ENCODE results near the gene EFEMP2. TPM values are rescaled to one million over a fixed set of nuclear protein-coding genes. Genes with fewer than 3 reads are reported as not detected.

Gene EFEMP2
- total RNA-seq, 1 experiment from 2014 or later: 23.7 TPM

GRCh38 chr11:65816696-65817095 lies 55.9 kb downstream of the EFEMP2 start:
- no peaks in the 10 kb centered on the region for H3K27me3 ChIP-seq (ENCODE audit: control insufficient read depth, insufficient read depth, low read length)
- TSS peak; percentile 65 for BruUV-seq (replicated peaks)
- ATAC-seq (no peak), DNase-seq (ENCODE audit: low read depth, low spot score) (no peak)
- H3K27ac ChIP-seq (ENCODE audit: low read length): peak overlapping the region; percentile 80; the same call in 1 of the 2 replicates
- H3K36me3 ChIP-seq (ENCODE audit: control insufficient read depth, insufficient read depth, low read length): no peaks in the 10 kb centered on the region
- intact Hi-C loops (cut with micrococcal nuclease; ENCODE audit: unreplicated experiment) (loop anchor here (5.0 kb wide), 2 partner anchors 34 to 104 kb away; partner anchors contain the start of genes AP5B1 and KAT5), in situ Hi-C loops (cut with HindIII; ENCODE audit: low pct_unique_long_range_greater_than_20kb, low sequenced_read_pairs) (no loop called here)
- H3K9me3 ChIP-seq (ENCODE audit: control insufficient read depth, insufficient read depth, low read depth, low read length): no peaks in the 10 kb centered on the region
- H3K4me1 ChIP-seq (ENCODE audit: control insufficient read depth, insufficient read depth, low read length): 0 out of 2 replicates have a peak, but pooled peaks cover 3% of the 10 kb centered on the region
- POLR2A ChIA-PET: interaction anchor here (0.7 to 0.9 kb wide), 2 partner anchors 20 to 107 kb away, joined by 3 to 4 read pairs; no protein-coding TSS in a partner anchor
- CTCF ChIA-PET: interaction anchor here (0.9 to 2.3 kb wide), 4 partner anchors 37 to 109 kb away, joined by 4 to 24 read pairs (median 11); partner anchors contain the start of genes AP5B1 and KAT5
- no peak for TF ChIP-seq TCF7L2 (IDR thresholded peaks at IDR 0.05; ENCODE audit: low read depth, low read length)
- TF ChIP-seq SIN3A (IDR thresholded peaks at IDR 0.05; ENCODE audit: borderline replicate concordance, insufficient read depth, low read depth, low read length): no peak
- H3K4me3 ChIP-seq (ENCODE audit: low read depth in 2 of 2, low read length in 2 of 2): no peak overlapping the region; a peak in 1 of 4 replicates

Other genes with a start within 250 kb of the EFEMP2 start
- gene SIPA1, start 234.7 kb downstream of the EFEMP2 start, total RNA-seq (2021; ENCODE audit: unreplicated experiment): 86.9 TPM
- gene RELA, start 209.9 kb downstream of the EFEMP2 start, total RNA-seq (2021; ENCODE audit: unreplicated experiment): 141 TPM
- gene KAT5, start 160.5 kb downstream of the EFEMP2 start, total RNA-seq (2021; ENCODE audit: unreplicated experiment): 84.2 TPM
- 107 TPM for gene RNASEH2C, start 152.0 kb downstream of the EFEMP2 start, total RNA-seq (2021; ENCODE audit: unreplicated experiment)
- 35.0 TPM for gene AP5B1, start 91.8 kb downstream of the EFEMP2 start, total RNA-seq (2021; ENCODE audit: unreplicated experiment)
- 0.23 TPM for gene OVOL1, start 85.7 kb downstream of the EFEMP2 start, total RNA-seq (2021; ENCODE audit: unreplicated experiment)
- gene SNX32, start 38.8 kb downstream of the EFEMP2 start, total RNA-seq (2021; ENCODE audit: unreplicated experiment): not detected
- 1,911 TPM for gene CFL1, start 14.6 kb downstream of the EFEMP2 start, total RNA-seq (2021; ENCODE audit: unreplicated experiment)
- gene MUS81, start 12.4 kb downstream of the EFEMP2 start, total RNA-seq (2021; ENCODE audit: unreplicated experiment): 140 TPM
- not detected for gene CTSW, start 7.0 kb upstream of the EFEMP2 start, total RNA-seq (2021; ENCODE audit: unreplicated experiment)
- 105 TPM for gene FIBP, start 15.7 kb upstream of the EFEMP2 start, total RNA-seq (2021; ENCODE audit: unreplicated experiment)
- gene CCDC85B, start 17.9 kb upstream of the EFEMP2 start, total RNA-seq (2021; ENCODE audit: unreplicated experiment): 85.4 TPM
- 186 TPM for gene FOSL1, start 27.6 kb upstream of the EFEMP2 start, total RNA-seq (2021; ENCODE audit: unreplicated experiment)
- gene C11orf68, start 46.3 kb upstream of the EFEMP2 start, total RNA-seq (2021; ENCODE audit: unreplicated experiment): 84.7 TPM
- 581 TPM for gene DRAP1, start 46.6 kb upstream of the EFEMP2 start, total RNA-seq (2021; ENCODE audit: unreplicated experiment)
- not detected for gene TSGA10IP, start 72.7 kb upstream of the EFEMP2 start, total RNA-seq (2021; ENCODE audit: unreplicated experiment)
- 76.4 TPM for gene SART1, start 88.9 kb upstream of the EFEMP2 start, total RNA-seq (2021; ENCODE audit: unreplicated experiment)
- 64.6 TPM for gene EIF1AD, start 129.4 kb upstream of the EFEMP2 start, total RNA-seq (2021; ENCODE audit: unreplicated experiment)
- 494 TPM for gene BANF1, start 129.7 kb upstream of the EFEMP2 start, total RNA-seq (2021; ENCODE audit: unreplicated experiment)
- gene CST6, start 139.2 kb upstream of the EFEMP2 start, total RNA-seq (2021; ENCODE audit: unreplicated experiment): 0.23 TPM
- gene CATSPER1, start 153.7 kb upstream of the EFEMP2 start, total RNA-seq (2021; ENCODE audit: unreplicated experiment): 0.15 TPM
- not detected for gene GAL3ST3, start 176.4 kb upstream of the EFEMP2 start, total RNA-seq (2021; ENCODE audit: unreplicated experiment)
- 271 TPM for gene SF3B2, start 179.6 kb upstream of the EFEMP2 start, total RNA-seq (2021; ENCODE audit: unreplicated experiment)
- 91.8 TPM for gene PACS1, start 197.5 kb upstream of the EFEMP2 start, total RNA-seq (2021; ENCODE audit: unreplicated experiment)

Data from Panc1 (cell line).